Thoracic aorta (tissue), 2 donors: Measurements from ENCODE around the gene MS4A15. TPM values are rescaled to one million over a fixed set of nuclear protein-coding genes. Genes with fewer than 3 reads are reported as not detected.

ENCODE experiments used
- ATAC-seq: fragments of 150-250 bp; one replicate; pipeline ENCODE4 v1.8.0; 2017; ENCODE audit warnings: low read depth; ENCODE audit not compliant: insufficient number of reproducible peaks, low FRiP score
- DNase-seq: peaks from one replicate; pipeline ENCODE4 v3.0.0-alpha.2; 2020; ENCODE audit warnings: low spot score
- H3K27ac ChIP-seq, 2 donors: fragments of 200-600 bp; sonication (generic); 1 replicate in 1 of 2; 2 replicates in 1 of 2; pipeline ENCODE4 v1.5.1; 2016; ENCODE audit warnings: mild to moderate bottlenecking in 2 of 2, moderate library complexity in 2 of 2
- H3K27me3 ChIP-seq: fragments of 200-600 bp; sonication (generic); replicated peaks from 2 replicates; pipeline ENCODE4 v1.6.0; 2016; ENCODE audit warnings: mild to moderate bottlenecking; ENCODE audit not compliant: insufficient read depth
- H3K36me3 ChIP-seq: fragments of 200-600 bp; sonication (generic); one replicate; pipeline ENCODE4 v1.5.1; 2016
- H3K4me1 ChIP-seq, 2 donors: fragments of 200-600 bp; sonication (generic); 1 replicate in 1 of 2; 2 replicates in 1 of 2; pipeline versions ENCODE4 v1.5.1 to v1.6.0; 2016; ENCODE audit warnings: low read depth in 2 of 2, mild to moderate bottlenecking in 1 of 2; ENCODE audit not compliant: control insufficient read depth in 1 of 2
- H3K4me3 ChIP-seq: fragments of 200-600 bp; sonication (generic); 2 replicates; pipeline ENCODE4 v1.5.1; 2016; ENCODE audit warnings: mild to moderate bottlenecking
- H3K9me3 ChIP-seq: fragments of 200-600 bp; sonication (generic); 2 replicates; pipeline ENCODE4 v1.5.1; 2016
- total RNA-seq, 2 donors: library from RNA; depleted of rRNA; stranded (reverse); fragments of >200 nt; gene quantifications; one replicate each; pipeline versions ENCODE4 v1.1.0 to v1.2.3, GENCODE V29; 2016
- TF ChIP-seq, protein P1 (sequence below): fragments of 200-600 bp; sonication (generic); IDR thresholded peaks from one replicate; pipeline ENCODE4 v1.5.1; 2019; ENCODE audit warnings: antibody characterized with exemption

MS4A15 gene
- total RNA-seq, 2 donors from 2014 or later: not detected

DNA sequence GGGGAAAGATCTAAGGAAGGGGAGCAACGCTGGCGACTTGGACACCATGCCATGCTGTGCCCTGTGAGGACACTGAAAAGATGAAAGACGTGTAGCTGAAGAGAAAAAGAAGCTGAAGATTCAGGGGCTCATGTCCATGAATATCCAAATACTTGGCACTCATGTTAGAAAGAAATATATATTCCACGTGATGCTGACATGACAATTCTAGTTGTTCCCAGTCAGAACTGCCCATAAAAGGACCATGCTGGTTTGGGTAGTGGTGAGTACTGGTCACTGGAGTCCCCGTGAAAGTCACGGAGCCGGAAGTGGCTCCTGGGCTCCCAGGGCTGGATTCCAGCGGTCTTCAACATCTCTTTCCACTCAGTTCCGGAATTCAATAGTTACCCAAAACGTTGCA, 9.9 kb downstream of the MS4A15 start:
- Histone ChIP-seq H3K4me1 (no peaks in the 10 kb centered on the region), H3K9me3 (no peaks in the 10 kb centered on the region), H3K4me3 (no peak overlapping the region), H3K27ac (no peak overlapping the region), H3K36me3 (no peaks in the 10 kb centered on the region), H3K27me3 (no peaks in the 10 kb centered on the region)
- DNase-seq (no peak), ATAC-seq (no peak)
- TF ChIP-seq, protein P1, sequence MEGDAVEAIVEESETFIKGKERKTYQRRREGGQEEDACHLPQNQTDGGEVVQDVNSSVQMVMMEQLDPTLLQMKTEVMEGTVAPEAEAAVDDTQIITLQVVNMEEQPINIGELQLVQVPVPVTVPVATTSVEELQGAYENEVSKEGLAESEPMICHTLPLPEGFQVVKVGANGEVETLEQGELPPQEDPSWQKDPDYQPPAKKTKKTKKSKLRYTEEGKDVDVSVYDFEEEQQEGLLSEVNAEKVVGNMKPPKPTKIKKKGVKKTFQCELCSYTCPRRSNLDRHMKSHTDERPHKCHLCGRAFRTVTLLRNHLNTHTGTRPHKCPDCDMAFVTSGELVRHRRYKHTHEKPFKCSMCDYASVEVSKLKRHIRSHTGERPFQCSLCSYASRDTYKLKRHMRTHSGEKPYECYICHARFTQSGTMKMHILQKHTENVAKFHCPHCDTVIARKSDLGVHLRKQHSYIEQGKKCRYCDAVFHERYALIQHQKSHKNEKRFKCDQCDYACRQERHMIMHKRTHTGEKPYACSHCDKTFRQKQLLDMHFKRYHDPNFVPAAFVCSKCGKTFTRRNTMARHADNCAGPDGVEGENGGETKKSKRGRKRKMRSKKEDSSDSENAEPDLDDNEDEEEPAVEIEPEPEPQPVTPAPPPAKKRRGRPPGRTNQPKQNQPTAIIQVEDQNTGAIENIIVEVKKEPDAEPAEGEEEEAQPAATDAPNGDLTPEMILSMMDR: no peak

DNA sequence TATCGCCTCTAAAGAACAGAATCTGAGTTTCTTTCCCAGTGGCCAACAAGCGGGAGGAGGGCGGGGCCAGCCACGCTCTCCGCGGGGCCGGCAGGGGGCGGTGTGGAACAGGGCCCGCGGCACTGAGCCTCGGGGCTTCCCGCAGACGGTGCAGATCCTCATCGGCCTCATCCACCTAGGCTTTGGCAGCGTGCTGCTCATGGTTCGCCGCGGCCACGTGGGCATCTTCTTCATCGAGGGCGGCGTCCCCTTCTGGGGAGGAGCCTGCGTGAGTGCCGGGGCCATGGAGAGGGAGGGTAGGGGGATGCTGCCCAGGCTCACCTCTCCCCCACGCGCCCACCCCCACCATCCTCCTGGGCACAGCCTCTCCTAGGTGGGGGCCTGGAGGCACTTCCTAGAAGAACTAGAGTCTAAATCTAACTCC, 10.7 kb downstream of the MS4A15 start:
- Histone ChIP-seq H3K27ac (no peak overlapping the region), H3K9me3 (no peaks in the 10 kb centered on the region), H3K36me3 (no peaks in the 10 kb centered on the region), H3K4me1 (no peaks in the 10 kb centered on the region), H3K27me3 (no peaks in the 10 kb centered on the region), H3K4me3 (no peak overlapping the region)
- no peak for DNase-seq
- TF ChIP-seq, protein P1: no peak
- ATAC-seq: no peak

DNA sequence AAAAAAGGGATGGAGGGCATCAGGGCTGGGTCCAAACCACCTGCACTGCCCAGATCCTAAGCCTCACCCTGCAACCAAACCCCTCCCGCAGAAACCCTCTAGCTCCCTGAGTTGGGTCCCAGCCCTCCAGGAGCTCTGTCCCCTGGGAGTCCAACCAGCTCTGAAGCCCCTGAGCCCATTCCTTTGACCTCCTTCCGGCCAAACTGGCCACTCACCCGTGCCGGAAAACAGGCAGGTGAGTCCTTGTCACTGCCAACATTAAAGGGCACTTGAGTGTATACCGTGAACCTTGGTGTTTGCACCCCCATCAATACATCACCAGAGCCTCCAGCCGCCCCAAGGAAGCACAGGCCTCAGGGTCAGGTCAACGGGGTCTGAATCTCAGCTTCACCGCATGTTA, 11.5 kb downstream of the MS4A15 start:
- Histone ChIP-seq H3K27ac (no peak overlapping the region), H3K9me3 (no peaks in the 10 kb centered on the region), H3K36me3 (no peaks in the 10 kb centered on the region), H3K27me3 (no peaks in the 10 kb centered on the region), H3K4me3 (no peak overlapping the region), H3K4me1 (no peaks in the 10 kb centered on the region)
- DNase-seq (no peak), ATAC-seq (no peak)
- TF ChIP-seq, protein P1: no peak

DNA sequence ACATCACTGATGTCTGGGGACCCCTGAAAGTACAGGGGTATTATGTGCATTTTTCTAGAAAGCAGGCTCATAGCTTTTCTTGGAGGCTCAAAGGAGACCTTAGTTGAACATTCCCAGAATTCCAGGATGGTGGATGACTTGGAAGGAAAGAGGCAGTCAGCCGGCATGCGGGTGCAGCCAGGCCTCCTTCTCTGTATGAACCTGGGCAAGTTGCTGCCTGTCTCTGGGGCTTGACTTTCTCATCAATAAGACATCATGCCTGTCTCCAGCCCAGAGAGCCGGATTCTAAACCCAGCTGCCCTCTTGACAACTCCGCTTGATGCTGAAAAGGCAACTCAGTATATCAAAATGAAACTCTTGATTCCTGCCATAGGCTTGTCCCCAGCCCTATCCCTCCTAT, 12.6 kb downstream of the MS4A15 start:
- no peaks in the 10 kb centered on the region for H3K36me3 ChIP-seq

DNA sequence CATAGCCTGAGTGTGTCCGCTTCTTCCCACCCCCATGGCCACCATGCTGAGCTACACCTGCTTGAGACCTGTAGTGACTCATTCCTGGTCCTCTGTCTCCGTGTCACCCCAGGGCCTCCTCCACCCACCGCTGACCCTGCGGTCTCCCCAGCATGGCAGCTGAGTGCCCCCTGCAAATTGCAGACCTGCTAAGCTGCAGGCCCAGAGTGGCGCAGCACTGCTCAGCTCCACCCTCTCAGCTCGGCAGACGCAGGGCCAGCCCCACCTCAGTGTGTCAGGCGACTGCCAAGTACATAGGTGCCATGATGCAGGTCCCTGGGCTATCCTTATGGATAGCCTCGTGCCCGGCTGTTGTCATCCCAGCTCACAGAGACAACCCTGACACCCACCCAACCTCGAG, 13.1 kb downstream of the MS4A15 start:
- Histone ChIP-seq H3K9me3 (no peaks in the 10 kb centered on the region), H3K36me3 (no peaks in the 10 kb centered on the region), H3K27ac (no peak overlapping the region), H3K4me3 (no peak overlapping the region), H3K27me3 (no peaks in the 10 kb centered on the region), H3K4me1 (peaks cover 0 to 3% of the 10 kb centered on the region in 2 donors)
- ATAC-seq: no peak
- DNase-seq: no peak
- TF ChIP-seq, protein P1: no peak

More for the DNA sequence above, 12.6 kb downstream of the MS4A15 start:
- H3K27me3 ChIP-seq: no peaks in the 10 kb centered on the region
- no peak overlapping the region for H3K4me3 ChIP-seq
- DNase-seq: no peak
- TF ChIP-seq, protein P1: no peak
- no peak overlapping the region for H3K27ac ChIP-seq
- no peaks in the 10 kb centered on the region for H3K9me3 ChIP-seq
- no peaks in the 10 kb centered on the region for H3K4me1 ChIP-seq
- no peak for ATAC-seq
